Measurements from ENCODE around the gene HCRTR1. TPM values are rescaled to one million over a fixed set of nuclear protein-coding genes. Genes with fewer than 3 reads are reported as not detected.

Gene HCRTR1
- total RNA-seq, 1 donor from 2014 or later, result 0.44 TPM

- peak; percentile 44 for DNase-seq
- Histone ChIP-seq H3K9me3 (replicated peaks) (no peaks in the 10 kb centered on the region), H3K27me3 (ENCODE audit: low read depth) (no peaks in the 10 kb centered on the region), H3K4me1 (peaks cover 88% of the 10 kb centered on the region), H3K4me3 (peak overlapping the region; percentile 70), H3K27ac (replicated peaks) (peak overlapping the region; percentile 97), H3K36me3 (peaks cover 34% of the 10 kb centered on the region)
- intact Hi-C loops (cut with micrococcal nuclease), result no loop called here
- no peak for TF ChIP-seq CTCF (IDR thresholded peaks at IDR 0.05; ENCODE audit: borderline replicate concordance)
These were observed 38.1 kb upstream of the HCRTR1 start for GRCh38 chr1:31579374-31579773.

GRCh38 chr1:31580513-31580870 is 37.0 kb upstream of the HCRTR1 start:
- Histone ChIP-seq H3K9me3 (replicated peaks) (no peaks in the 10 kb centered on the region), H3K27ac (replicated peaks) (peak overlapping the region; percentile 97), H3K27me3 (ENCODE audit: low read depth) (no peaks in the 10 kb centered on the region), H3K36me3 (peaks cover 45% of the 10 kb centered on the region), H3K4me3 (peak overlapping the region; percentile 70), H3K4me1 (peaks cover 88% of the 10 kb centered on the region)
- no peak for TF ChIP-seq CTCF (IDR thresholded peaks at IDR 0.05; ENCODE audit: borderline replicate concordance)
- DNase-seq, result no peak
- intact Hi-C loops (cut with micrococcal nuclease), result no loop called here

- peak overlapping the region; percentile 70 for H3K4me3 ChIP-seq
- TF ChIP-seq CTCF (IDR thresholded peaks at IDR 0.05; ENCODE audit: borderline replicate concordance), result no peak
- peaks cover 88% of the 10 kb centered on the region for H3K4me1 ChIP-seq
- no peaks in the 10 kb centered on the region for H3K9me3 ChIP-seq (replicated peaks)
- no peaks in the 10 kb centered on the region for H3K27me3 ChIP-seq (ENCODE audit: low read depth)
- DNase-seq, result no peak
- intact Hi-C loops (cut with micrococcal nuclease), result no loop called here
- peaks cover 50% of the 10 kb centered on the region for H3K36me3 ChIP-seq
- H3K27ac ChIP-seq (replicated peaks), result peak overlapping the region; percentile 97
These were observed 36.4 kb upstream of the HCRTR1 start for GRCh38 chr1:31580891-31581603.

- no peaks in the 10 kb centered on the region for H3K27me3 ChIP-seq (ENCODE audit: low read depth)
- DNase-seq, result no peak
- no peak for TF ChIP-seq CTCF (IDR thresholded peaks at IDR 0.05; ENCODE audit: borderline replicate concordance)
- H3K36me3 ChIP-seq, result peaks cover 61% of the 10 kb centered on the region
- intact Hi-C loops (cut with micrococcal nuclease), result no loop called here
- H3K4me1 ChIP-seq, result peaks cover 90% of the 10 kb centered on the region
- no peaks in the 10 kb centered on the region for H3K9me3 ChIP-seq (replicated peaks)
- peak overlapping the region; percentile 70 for H3K4me3 ChIP-seq
- H3K27ac ChIP-seq (replicated peaks), result peak overlapping the region; percentile 97
These were observed 35.4 kb upstream of the HCRTR1 start for GRCh38 chr1:31581821-31582810.

- Histone ChIP-seq H3K9me3 (replicated peaks) (no peaks in the 10 kb centered on the region), H3K27me3 (ENCODE audit: low read depth) (no peaks in the 10 kb centered on the region), H3K27ac (replicated peaks) (peak overlapping the region; percentile 97), H3K4me1 (peaks cover 95% of the 10 kb centered on the region), H3K4me3 (peak overlapping the region; percentile 70), H3K36me3 (peaks cover 61% of the 10 kb centered on the region)
- DNase-seq, result peak; percentile 53
- TF ChIP-seq CTCF (IDR thresholded peaks at IDR 0.05; ENCODE audit: borderline replicate concordance), result no peak
- intact Hi-C loops (cut with micrococcal nuclease), result no loop called here
These were observed 34.2 kb upstream of the HCRTR1 start for GRCh38 chr1:31583082-31583994.
